Fibroblast of mammary gland (primary cell): ENCODE measurements around the gene GTF3C1.

Source experiments
- DNase-seq: peaks from one replicate; pipeline ENCODE4 v3.0.0-alpha.2; 2010; ENCODE audit warnings: low read depth
- H3K4me3 ChIP-seq: 2 replicates; pipeline ENCODE4 v1.5.1; 2011; ENCODE audit warnings: low read depth, mild to moderate bottlenecking, low read length, moderate library complexity; ENCODE audit not compliant: control insufficient read depth
- TF ChIP-seq, protein P1 (sequence below): conservative IDR thresholded peaks from 2 replicates; pipeline ENCODE4 v1.5.1; 2011; ENCODE audit warnings: low read depth, low read length, inconsistent platforms; ENCODE audit not compliant: control insufficient read depth, insufficient read depth

The GTF3C1 gene

DNA sequence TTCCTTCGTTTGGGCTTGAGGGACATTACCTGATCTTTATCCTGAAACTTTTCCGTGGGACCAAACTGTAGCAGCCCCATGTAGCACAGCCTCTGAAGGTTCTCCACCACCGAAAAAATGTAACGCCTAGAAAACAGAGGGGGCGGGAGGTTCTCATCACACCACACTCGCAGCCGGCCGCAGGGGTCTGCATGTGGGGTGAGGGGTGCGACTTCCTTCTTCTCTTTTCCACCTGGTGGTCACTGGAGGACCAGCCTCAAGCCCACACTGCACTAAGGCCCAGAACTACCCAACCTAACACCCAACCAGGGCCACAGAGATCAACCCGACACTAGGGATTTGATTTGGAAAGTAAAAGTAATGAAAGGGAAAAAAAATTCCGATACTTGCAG lies 57.1 kb downstream of the GTF3C1 start:
- H3K4me3 ChIP-seq = no peak overlapping the region
- no peak for DNase-seq
- TF ChIP-seq, protein P1, sequence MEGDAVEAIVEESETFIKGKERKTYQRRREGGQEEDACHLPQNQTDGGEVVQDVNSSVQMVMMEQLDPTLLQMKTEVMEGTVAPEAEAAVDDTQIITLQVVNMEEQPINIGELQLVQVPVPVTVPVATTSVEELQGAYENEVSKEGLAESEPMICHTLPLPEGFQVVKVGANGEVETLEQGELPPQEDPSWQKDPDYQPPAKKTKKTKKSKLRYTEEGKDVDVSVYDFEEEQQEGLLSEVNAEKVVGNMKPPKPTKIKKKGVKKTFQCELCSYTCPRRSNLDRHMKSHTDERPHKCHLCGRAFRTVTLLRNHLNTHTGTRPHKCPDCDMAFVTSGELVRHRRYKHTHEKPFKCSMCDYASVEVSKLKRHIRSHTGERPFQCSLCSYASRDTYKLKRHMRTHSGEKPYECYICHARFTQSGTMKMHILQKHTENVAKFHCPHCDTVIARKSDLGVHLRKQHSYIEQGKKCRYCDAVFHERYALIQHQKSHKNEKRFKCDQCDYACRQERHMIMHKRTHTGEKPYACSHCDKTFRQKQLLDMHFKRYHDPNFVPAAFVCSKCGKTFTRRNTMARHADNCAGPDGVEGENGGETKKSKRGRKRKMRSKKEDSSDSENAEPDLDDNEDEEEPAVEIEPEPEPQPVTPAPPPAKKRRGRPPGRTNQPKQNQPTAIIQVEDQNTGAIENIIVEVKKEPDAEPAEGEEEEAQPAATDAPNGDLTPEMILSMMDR = no peak

DNA sequence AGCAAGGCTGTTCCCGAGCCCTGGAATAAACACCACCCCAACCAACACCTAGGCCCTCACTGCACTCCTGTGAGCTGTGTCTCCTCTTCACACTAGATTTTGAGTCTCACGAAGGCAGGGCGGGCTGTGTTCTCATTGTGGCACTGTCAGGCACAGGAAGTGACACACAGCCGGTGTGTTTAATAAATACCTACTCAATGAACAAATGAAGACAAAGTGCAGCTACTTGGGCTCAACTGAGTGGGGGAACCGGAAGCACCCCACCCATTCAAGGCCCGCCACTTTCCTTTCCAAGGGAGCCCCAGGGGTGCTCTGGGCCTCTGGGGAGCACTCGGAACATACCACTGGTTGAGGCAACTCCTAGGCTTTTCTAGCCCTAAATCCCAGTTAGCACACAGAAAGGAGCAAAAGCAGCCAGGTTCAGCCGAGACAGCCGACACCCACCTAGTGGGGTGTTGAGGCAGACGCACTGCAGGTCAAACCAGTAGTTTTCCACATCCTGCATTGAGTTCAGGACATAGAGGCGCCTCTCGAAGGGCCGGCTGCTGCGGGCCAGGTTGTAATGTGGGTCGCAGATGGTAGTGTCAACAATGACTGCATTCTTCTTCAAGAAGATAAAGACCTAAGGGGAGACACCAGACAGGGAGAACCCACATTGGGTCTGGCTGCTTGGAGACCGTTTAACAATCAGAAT lies 57.7 kb downstream of the GTF3C1 start:
- H3K4me3 ChIP-seq = no peak overlapping the region
- TF ChIP-seq, protein P1 = no peak
- DNase-seq = no peak

DNA sequence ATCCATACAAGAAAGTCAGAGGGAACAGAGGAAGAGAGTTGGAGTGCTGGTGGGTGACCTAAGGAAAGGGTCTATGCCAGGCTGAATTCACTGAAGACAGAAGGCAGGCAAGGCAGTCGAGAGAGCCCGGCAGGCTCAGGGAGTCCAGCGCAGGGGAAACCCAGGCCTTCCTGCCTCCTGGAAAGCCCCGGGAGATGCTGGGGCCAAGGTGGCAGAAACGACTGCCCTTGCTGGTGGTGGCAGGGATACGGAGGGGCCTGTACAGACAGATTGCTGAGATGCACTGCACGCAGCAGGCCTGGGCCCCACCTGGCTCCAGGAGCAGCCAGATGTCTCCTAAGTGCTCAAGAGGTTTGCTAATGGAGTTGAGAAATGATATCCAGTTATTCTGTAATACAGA lies 59.8 kb downstream of the GTF3C1 start:
- H3K4me3 ChIP-seq = no peak overlapping the region
- DNase-seq = no peak
- TF ChIP-seq, protein P1 = no peak

DNA sequence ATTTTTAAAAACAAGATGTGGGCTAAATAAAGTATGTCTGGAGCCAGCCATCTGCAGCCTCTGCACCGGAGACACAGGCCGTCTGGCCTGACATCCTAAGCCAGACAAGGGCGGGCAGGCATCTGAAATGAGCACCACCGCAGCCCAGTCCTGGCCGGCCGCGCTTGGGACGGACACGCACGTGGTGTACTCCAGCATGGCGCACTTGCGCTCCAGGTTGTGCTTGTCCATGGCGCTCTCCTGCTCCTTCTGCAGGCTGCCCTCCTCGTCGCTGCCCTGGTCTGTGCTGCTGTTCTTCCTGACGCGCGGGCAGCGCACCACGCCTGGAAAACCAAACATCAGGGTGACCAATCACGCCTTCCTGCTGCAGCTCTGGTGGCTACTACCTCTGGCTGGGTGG lies 60.3 kb downstream of the GTF3C1 start:
- DNase-seq = no peak
- TF ChIP-seq, protein P1 = no peak
- H3K4me3 ChIP-seq = no peak overlapping the region

DNA sequence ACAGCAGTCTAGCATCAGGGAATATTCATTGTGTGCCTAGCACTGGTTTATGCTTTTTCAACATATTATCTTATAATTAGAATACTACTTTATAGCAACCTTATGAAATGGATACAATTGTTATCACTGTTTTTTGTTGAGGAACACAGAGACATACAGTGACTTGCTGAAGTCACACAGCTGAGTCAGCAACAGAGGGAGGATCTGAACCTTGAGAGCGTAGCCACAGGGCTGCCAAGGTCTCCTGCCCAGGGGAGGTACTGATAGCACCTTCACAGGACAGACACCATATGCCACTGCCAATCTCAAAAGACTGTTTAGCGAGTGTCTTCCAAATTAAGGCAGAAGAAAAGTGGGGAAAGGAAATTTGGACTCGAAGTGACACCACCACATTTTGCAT lies 63.0 kb downstream of the GTF3C1 start:
- no peak overlapping the region for H3K4me3 ChIP-seq
- TF ChIP-seq, protein P1 = no peak
- no peak for DNase-seq

DNA sequence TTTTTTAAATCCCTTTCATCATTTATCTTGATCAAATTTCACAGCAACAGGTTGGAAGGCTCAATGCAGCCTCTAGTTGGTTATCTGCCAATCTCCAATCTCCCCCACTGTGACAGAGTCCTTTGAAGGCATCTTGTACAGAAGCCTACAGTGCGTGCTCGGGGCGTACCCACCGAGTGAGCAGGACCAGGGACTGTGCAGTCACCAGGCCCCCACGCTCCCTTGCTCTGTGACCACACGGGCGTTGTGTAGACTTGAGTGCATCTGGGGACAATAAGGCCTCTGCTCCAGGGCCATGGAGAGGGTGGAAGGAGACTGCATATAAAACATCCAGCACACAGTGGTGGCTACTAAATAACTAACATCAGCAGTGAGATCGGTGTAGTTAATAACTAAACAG lies 63.4 kb downstream of the GTF3C1 start:
- TF ChIP-seq, protein P1 = no peak
- no peak for DNase-seq
- H3K4me3 ChIP-seq = no peak overlapping the region

DNA sequence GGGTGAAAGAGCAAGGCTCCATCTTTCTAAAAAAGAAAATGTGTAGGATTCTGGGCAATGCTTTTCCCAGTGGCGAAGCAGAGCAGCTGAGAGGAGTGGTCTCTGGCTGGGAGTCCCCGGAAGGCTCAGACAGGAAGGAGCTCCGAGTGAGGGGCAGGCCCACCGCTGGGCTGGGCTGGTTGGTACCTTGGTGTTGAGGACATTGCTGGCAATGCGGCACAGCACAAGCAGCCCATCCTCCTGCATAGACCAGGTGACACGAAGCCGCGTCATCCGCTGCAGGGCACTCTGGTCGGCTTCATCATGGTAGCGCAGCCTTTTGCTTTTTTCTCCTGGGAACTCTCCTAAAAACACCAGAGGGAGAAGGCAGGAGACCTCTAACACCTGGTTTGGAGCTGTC lies 63.9 kb downstream of the GTF3C1 start:
- no peak overlapping the region for H3K4me3 ChIP-seq
- DNase-seq = no peak
- TF ChIP-seq, protein P1 = no peak
